Stimulated activated CD8-positive, alpha-beta memory T cell treated with anti-CD3 and anti-CD28 coated beads, Interleukin-2, amount 100 ng/mL, for 48 hours (primary cell): ENCODE results near the gene NDUFB6.
"Not testable (repeated sequence)": the region's sequence is repeated elsewhere in the genome, so short reads cannot be mapped to it uniquely, and the experiment has no call there.

Experiments used
- DNase-seq, 2 donors: peaks; one replicate each; pipeline ENCODE4 v3.0.0-alpha.2; 2020; ENCODE audit warnings: low read depth in 2 of 2

The NDUFB6 gene

GRCh38 chr9:32572900-32573523 is at the start of gene NDUFB6:
TSS of gene NDUFB6 (minus strand) at chr9:32573159. CDS start at chr9:32573060, 99 bp downstream.
- DNase-seq: peak; percentile 87 to 93

GRCh38 chr9:32618261-32618660 is 45.3 kb upstream of the NDUFB6 start:
- DNase-seq: no peak

GRCh38 chr9:32606811-32607210 is 33.9 kb upstream of the NDUFB6 start:
- DNase-seq: no peak

- no peak for DNase-seq
Observed at GRCh38 chr9:32603914-32604852, 31.2 kb upstream of the NDUFB6 start.

- DNase-seq: not testable (repeated sequence)
Observed at GRCh38 chr9:32599021-32599420, 26.1 kb upstream of the NDUFB6 start.

DNA sequence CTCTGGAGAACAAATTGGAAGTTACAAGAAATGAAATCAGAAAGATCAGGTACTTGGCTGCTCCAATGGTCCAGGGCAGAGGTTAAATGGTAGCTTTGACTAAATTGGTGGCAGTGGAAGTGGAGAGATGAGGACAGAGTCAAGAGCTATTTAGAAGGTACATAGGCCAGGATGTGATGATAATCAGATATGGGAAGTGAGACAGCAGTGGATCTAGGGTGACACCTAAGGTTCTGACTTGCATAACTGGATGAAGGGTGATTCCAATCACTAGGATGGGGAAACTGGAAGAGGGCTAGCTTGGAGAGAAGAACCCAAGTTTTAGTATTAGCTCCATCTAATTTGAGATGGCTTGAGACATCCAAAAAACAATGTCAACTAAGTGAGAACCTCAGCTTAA is 24.0 kb upstream of the NDUFB6 start:
- no peak for DNase-seq

- DNase-seq: no peak
Observed at GRCh38 chr9:32596096-32596865, 23.3 kb upstream of the NDUFB6 start.

- DNase-seq: no peak
Observed at GRCh38 chr9:32590898-32591297, 17.9 kb upstream of the NDUFB6 start.

- DNase-seq: no peak
Observed at GRCh38 chr9:32590476-32590875, 17.5 kb upstream of the NDUFB6 start.

DNA sequence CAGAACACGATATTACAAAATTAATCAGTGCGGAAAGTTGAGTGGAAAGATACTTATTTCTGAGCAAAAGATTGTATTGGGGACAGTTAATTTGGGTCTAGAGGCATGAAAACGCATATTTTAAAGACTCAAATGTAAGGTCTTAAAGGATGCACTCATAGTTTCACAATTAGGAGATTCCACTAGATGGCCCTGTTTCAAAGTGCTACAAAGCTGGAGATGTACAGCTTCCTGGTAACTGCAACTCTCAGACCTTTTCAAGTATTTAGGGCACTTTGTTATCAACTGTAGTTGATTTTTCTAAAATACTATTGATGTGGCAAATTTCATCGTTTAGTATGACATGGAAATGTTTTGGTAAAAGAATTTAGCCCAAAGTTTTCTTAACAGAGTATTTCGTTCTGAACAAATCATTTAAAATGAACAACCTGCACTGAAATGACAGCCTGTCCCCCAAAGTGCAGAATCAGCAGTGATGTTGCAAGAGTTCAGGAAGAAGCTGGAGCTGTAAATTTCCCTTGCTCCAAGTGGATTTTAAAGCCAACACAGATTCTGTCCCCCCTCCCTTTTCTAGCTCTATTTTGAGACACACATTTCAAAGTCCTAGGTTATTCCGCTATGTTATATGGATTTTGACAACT is 16.2 kb upstream of the NDUFB6 start:
- no peak for DNase-seq

DNA sequence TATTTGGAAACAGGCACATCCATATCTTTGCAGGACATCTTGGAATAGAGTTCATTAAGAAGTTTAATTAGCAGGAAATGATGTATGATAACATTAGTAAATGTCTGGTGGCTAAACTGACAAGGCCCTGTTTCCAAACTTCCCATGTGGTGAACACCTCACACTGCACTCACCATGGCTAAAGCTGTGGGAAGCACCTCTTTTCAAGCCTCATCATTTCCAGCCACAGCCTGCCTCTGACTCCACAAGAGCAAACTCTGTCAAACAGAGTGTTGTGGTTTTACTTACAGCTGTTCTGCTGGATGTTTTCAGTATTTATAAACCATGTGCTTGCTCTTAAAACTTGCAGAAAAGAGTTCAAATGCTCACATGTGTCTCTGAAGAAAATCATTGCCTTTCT is 14.9 kb upstream of the NDUFB6 start:
- DNase-seq: peak in 1 of 2 donors; percentile 4

- DNase-seq: no peak
Observed at GRCh38 chr9:32584784-32585183, 11.8 kb upstream of the NDUFB6 start.

- no peak for DNase-seq
Observed at GRCh38 chr9:32581512-32582143, 8.7 kb upstream of the NDUFB6 start.

GRCh38 chr9:32580631-32581300 is 7.8 kb upstream of the NDUFB6 start:
- no peak for DNase-seq

DNA sequence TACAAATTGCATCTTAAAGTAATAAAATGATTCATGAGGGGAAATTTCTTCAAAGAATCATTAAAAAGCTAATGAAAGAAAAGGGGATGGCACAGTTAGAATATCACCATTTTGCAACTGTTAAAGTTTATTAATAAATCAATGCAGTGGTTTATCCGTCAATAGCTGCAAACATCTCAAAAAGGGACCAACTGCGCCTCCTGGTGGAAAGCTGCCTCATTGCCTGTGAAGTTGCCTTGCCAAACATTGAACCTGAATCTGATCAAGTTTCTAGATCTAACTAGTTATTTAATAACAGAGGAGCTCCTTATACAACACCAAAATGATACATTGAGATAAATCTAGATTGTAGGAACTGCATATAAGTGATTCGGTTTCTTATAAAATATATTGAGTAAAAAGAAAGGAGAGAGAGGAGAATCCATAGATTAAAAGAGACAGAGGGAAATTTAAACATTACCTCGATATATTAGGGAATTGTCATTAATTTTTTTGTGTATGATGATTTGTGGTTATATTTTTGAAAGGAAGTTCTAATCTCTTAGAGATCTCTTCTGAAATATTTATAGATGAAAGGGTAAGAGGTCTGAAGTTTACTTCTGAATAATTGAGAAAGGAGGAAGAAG is 6.9 kb upstream of the NDUFB6 start:
- peak; percentile 61 to 62 for DNase-seq

- DNase-seq: no peak
Observed at GRCh38 chr9:32578976-32579375, 6.0 kb upstream of the NDUFB6 start.

- DNase-seq: no peak
Observed at GRCh38 chr9:32577316-32577715, 4.4 kb upstream of the NDUFB6 start.

DNA sequence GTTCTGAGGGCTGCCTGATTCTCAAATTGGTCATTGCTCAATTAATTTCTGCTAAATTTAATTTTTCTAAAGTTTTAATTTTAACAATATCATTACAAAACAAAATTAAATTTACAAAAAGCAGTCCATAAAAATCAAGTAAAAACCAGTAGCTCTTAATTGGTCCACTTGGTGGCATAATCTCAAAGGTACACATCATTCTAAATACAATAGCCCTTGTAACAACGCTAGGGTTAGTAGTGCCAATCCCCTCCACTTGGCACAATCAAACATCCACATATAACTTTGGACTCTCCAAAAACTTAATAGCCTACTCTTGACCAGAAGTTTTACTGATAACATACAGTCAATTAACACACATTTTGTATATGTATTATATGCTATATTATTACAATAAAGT is 1.9 kb upstream of the NDUFB6 start:
- DNase-seq: no peak

DNA sequence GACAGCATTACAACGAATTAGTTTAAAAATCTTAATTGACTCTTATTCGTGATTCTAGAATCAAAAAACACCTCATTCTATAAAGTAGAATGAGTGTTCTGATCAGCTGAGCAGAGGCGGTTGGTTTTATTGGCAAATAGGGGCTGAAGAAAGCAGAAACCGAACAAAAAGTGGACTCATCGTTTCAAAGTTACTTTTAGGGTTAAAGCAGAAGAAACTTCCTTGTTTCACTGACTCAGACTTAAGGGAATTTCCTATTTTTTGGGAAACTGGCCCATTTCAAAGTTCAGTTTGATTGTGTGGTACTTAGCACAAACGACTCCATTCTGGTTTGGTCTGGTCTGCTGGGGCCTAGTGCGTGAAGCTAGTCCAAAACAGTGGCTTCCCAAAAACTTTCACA is 862 bp upstream of the NDUFB6 start:
- DNase-seq: no peak
